HepG2 (cell line): ENCODE measurements around the gene DUSP9. TPM values are rescaled to one million over a fixed set of nuclear protein-coding genes. Genes with fewer than 3 reads are reported as not detected.

Experiments used
- DNMT3B ChIP-seq: conservative IDR thresholded peaks from 2 replicates; pipeline ENCODE4 v1.6.1; 2016; ENCODE audit warnings: missing biosample characterization, control low read depth
- FIP1L1 ChIP-seq: fragments of 200-400 bp; formaldehyde crosslinking; IDR thresholded peaks from 2 replicates; pipeline ENCODE4 v1.6.1; 2018; ENCODE audit warnings: low read depth, mild to moderate bottlenecking, low read length, moderate library complexity, borderline replicate concordance; ENCODE audit not compliant: insufficient read depth
- FOXA3 ChIP-seq: IDR thresholded peaks from 2 replicates; pipeline ENCODE4 v1.6.1; 2016; ENCODE audit warnings: missing genetic modification reagents, missing compliant biosample characterization
- KLF16 ChIP-seq, 2 experiments: sonication (generic) in 1 of 2; formaldehyde crosslinking in 1 of 2; IDR thresholded peaks; 2 replicates each; pipeline versions ENCODE4 v1.6.1 to v1.8.0; 2016 to 2023; ENCODE audit warnings: missing genetic modification reagents in 2 of 2, missing compliant biosample characterization in 1 of 2
- MAF1 ChIP-seq: sonication (generic); formaldehyde crosslinking; IDR thresholded peaks from 2 replicates; pipeline ENCODE4 v1.5.0; 2020; ENCODE audit warnings: missing genetic modification reagents, borderline replicate concordance
- MATR3 ChIP-seq: sonication (generic); formaldehyde crosslinking; IDR thresholded peaks from 2 replicates; pipeline ENCODE4 v1.4.0; 2020; ENCODE audit warnings: missing genetic modification reagents
- MED8 ChIP-seq: sonication (generic); formaldehyde crosslinking; IDR thresholded peaks from 2 replicates; pipeline ENCODE4 v1.8.1; 2023; ENCODE audit warnings: mild to moderate bottlenecking, missing genetic modification reagents; ENCODE audit not compliant: insufficient replicate concordance
- NFIB ChIP-seq: sonication (generic); formaldehyde crosslinking; IDR thresholded peaks from 2 replicates; pipeline ENCODE4 v1.9.0; 2021; ENCODE audit warnings: missing genetic modification reagents, mild to moderate bottlenecking, borderline replicate concordance
- NFYC ChIP-seq: IDR thresholded peaks from 2 replicates; pipeline ENCODE4 v1.6.1; 2016; ENCODE audit warnings: missing genetic modification reagents, missing compliant biosample characterization
- SCMH1 ChIP-seq: sonication (generic); formaldehyde crosslinking; IDR thresholded peaks from 2 replicates; pipeline ENCODE4 v1.9.0; 2021; ENCODE audit warnings: missing genetic modification reagents, mild to moderate bottlenecking, borderline replicate concordance
- SMARCE1 ChIP-seq: fragments of 450-650 bp; IDR thresholded peaks from 2 replicates; pipeline ENCODE4 v1.6.1; 2017; ENCODE audit warnings: borderline replicate concordance
- SOX5 ChIP-seq: IDR thresholded peaks from 2 replicates; pipeline ENCODE4 v1.6.1; 2016; ENCODE audit warnings: borderline replicate concordance
- WIZ ChIP-seq: sonication (generic); formaldehyde crosslinking; IDR thresholded peaks from 2 replicates; pipeline ENCODE4 v1.5.1; 2020; ENCODE audit warnings: mild to moderate bottlenecking, missing genetic modification reagents
- ZNF563 ChIP-seq: sonication (generic); formaldehyde crosslinking; IDR thresholded peaks from 2 replicates; pipeline ENCODE4 v1.8.0; 2022; ENCODE audit warnings: mild to moderate bottlenecking, moderate library complexity, missing genetic modification reagents
- ZNF792 ChIP-seq: IDR thresholded peaks from 2 replicates; pipeline ENCODE4 v1.6.1; 2016
- ZNF891 ChIP-seq: sonication (generic); formaldehyde crosslinking; IDR thresholded peaks from 2 replicates; pipeline ENCODE4 v1.5.0; 2020; ENCODE audit warnings: mild to moderate bottlenecking, missing genetic modification reagents
- polyA plus RNA-seq, 8 experiments: library from polyadenylated mRNA; depleted of rRNA in 3 of 8; stranded (reverse) in 7 of 8; unstranded in 1 of 8; fragments of >200 nt; fragmentation: Illumina TruSeq in 4 of 8; extraction: Trizol in 4 of 8; gene quantifications; 2 replicates each; pipeline versions ENCODE4 v1.2.1 to v1.2.3, GENCODE V29; 2011 to 2016; ENCODE audit warnings: low read depth in 4 of 8, missing spikeins in 1 of 8, mixed read lengths in 1 of 8; ENCODE audit not compliant: insufficient read depth in 1 of 8
- total RNA-seq, 5 experiments: library from RNA; depleted of rRNA; stranded (reverse); fragments of >200 nt; fragmentation: Illumina TruSeq; extraction: Trizol; gene quantifications; 2 replicates each; pipeline ENCODE4 v1.2.3, GENCODE V29; 2016; ENCODE audit warnings: low read depth in 1 of 5
- TF ChIP-seq, protein P1 (sequence below): sonication (generic); formaldehyde crosslinking; IDR thresholded peaks from 2 replicates; pipeline ENCODE4 v1.4.0; 2020; ENCODE audit warnings: missing genetic modification reagents
- TF ChIP-seq, protein P2 (sequence below): sonication (generic); formaldehyde crosslinking; IDR thresholded peaks from 2 replicates; pipeline ENCODE4 v1.4.0; 2020; ENCODE audit warnings: missing genetic modification reagents, low read depth, mild to moderate bottlenecking, borderline replicate concordance
- TF ChIP-seq, protein P3 (sequence below): sonication (generic); formaldehyde crosslinking; IDR thresholded peaks from 2 replicates; pipeline ENCODE4 v1.5.1; 2020; ENCODE audit warnings: mild to moderate bottlenecking, missing genetic modification reagents
- TF ChIP-seq, protein P4 (sequence below): sonication (generic); formaldehyde crosslinking; conservative IDR thresholded peaks from 2 replicates; pipeline ENCODE4 v1.4.0; 2020; ENCODE audit warnings: missing genetic modification reagents
- TF ChIP-seq, protein P5 (sequence below): sonication (generic); formaldehyde crosslinking; IDR thresholded peaks from 2 replicates; pipeline ENCODE4 v1.4.0; 2020; ENCODE audit warnings: low read depth, mild to moderate bottlenecking, missing genetic modification reagents

Gene DUSP9
- total and polyA plus RNA-seq, 2 of the 13 experiments (the other 11 are each of a cell fraction or from before 2014, with no cell fraction given) = 235 to 435 TPM

DNA sequence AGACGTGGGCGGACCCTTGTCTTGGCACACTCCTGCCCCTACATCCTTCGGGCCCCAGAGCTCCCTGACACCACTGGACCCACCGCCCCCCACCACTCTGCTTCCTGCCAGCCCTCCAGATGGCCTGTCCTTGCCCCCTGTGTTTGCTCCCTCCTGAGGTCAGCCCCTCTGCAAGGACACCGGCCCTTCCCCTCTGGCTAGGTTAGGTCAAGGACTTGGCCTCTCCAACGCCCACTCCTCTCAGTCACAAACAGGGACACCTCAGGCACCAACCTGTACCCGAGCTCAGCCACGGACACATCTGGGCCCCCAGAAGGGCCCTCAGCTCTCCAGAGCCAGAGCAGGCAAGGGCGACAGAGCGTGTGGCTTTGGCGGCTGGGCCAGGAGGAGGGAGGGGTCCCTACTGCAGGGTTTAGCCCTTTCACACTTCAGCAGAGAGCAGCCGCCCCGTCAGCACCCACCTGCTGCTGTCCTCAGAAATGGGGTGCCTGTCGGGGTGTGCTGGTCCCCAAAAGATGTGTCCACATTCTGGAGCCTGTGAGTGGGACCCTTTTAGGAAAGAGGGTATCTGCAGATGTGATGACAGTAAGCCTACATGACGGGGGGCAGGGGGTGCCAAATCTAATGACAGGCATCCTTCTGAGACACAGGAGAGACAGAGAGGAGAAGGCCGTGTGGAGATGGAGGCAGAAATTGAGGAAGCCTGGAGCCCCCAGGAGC lies 23.5 kb upstream of the DUSP9 start (continued):
- TF ChIP-seq, protein P1, sequence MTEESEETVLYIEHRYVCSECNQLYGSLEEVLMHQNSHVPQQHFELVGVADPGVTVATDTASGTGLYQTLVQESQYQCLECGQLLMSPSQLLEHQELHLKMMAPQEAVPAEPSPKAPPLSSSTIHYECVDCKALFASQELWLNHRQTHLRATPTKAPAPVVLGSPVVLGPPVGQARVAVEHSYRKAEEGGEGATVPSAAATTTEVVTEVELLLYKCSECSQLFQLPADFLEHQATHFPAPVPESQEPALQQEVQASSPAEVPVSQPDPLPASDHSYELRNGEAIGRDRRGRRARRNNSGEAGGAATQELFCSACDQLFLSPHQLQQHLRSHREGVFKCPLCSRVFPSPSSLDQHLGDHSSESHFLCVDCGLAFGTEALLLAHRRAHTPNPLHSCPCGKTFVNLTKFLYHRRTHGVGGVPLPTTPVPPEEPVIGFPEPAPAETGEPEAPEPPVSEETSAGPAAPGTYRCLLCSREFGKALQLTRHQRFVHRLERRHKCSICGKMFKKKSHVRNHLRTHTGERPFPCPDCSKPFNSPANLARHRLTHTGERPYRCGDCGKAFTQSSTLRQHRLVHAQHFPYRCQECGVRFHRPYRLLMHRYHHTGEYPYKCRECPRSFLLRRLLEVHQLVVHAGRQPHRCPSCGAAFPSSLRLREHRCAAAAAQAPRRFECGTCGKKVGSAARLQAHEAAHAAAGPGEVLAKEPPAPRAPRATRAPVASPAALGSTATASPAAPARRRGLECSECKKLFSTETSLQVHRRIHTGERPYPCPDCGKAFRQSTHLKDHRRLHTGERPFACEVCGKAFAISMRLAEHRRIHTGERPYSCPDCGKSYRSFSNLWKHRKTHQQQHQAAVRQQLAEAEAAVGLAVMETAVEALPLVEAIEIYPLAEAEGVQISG (CRISPR knock-in tag) = peak; percentile 55
- TF ChIP-seq MED8 (CRISPR knock-in tag) = peak; percentile 98
- no peak for TF ChIP-seq NFYC (CRISPR knock-in tag)
- TF ChIP-seq SCMH1 = no peak
- TF ChIP-seq ZNF891 (CRISPR knock-in tag) = no peak; the same call in 1 of the 2 replicates
- no peak for TF ChIP-seq WIZ (CRISPR knock-in tag)
- TF ChIP-seq ZNF563 = peak; percentile 61; the same call in 1 of the 2 replicates
- 0 out of 2 replicates have a peak, but pooled peaks have one; percentile 10 for TF ChIP-seq SOX5 (CRISPR knock-in tag)
- TF ChIP-seq NFIB = no peak
- TF ChIP-seq, protein P2, sequence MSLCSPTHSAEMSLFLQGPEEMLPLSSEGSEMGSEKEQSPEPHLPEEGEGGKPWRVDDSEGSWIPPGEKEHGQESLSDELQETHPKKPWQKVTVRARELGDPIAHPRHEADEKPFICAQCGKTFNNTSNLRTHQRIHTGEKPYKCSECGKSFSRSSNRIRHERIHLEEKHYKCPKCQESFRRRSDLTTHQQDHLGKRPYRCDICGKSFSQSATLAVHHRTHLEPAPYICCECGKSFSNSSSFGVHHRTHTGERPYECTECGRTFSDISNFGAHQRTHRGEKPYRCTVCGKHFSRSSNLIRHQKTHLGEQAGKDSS (CRISPR knock-in tag) = 0 out of 2 replicates have a peak, but pooled peaks have one; percentile 22
- TF ChIP-seq, protein P3, sequence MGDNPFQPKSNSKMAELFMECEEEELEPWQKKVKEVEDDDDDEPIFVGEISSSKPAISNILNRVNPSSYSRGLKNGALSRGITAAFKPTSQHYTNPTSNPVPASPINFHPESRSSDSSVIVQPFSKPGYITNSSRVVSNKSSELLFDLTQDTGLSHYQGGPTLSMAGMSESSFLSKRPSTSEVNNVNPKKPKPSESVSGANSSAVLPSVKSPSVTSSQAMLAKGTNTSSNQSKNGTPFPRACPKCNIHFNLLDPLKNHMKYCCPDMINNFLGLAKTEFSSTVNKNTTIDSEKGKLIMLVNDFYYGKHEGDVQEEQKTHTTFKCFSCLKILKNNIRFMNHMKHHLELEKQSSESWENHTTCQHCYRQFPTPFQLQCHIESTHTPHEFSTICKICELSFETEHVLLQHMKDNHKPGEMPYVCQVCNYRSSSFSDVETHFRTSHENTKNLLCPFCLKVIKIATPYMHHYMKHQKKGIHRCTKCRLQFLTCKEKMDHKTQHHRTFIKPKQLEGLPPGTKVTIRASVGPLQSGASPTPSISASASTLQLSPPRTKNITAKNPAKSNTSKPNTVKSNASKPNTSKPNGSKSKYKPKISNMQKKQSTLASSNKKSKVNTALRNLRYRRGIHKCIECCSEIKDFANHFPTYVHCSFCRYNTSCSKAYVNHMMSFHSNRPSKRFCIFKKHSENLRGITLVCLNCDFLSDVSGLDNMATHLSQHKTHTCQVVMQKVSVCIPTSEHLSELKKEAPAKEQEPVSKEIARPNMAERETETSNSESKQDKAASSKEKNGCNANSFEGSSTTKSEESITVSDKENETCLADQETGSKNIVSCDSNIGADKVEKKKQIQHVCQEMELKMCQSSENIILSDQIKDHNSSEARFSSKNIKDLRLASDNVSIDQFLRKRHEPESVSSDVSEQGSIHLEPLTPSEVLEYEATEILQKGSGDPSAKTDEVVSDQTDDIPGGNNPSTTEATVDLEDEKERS (CRISPR knock-in tag) = no peak
- TF ChIP-seq MATR3 (CRISPR knock-in tag) = no peak
- TF ChIP-seq ZNF792 (CRISPR knock-in tag) = no peak
- TF ChIP-seq FIP1L1 = no peak
- TF ChIP-seq MAF1 (CRISPR knock-in tag) = no peak
- 0 out of 4 replicates have a peak, but pooled peaks of 1 of the 2 experiments have one; percentile 56 for TF ChIP-seq KLF16 (CRISPR knock-in tag; IDR thresholded peaks at IDR 0.05)
- TF ChIP-seq FOXA3 (CRISPR knock-in tag) = peak; percentile 58
- no peak for TF ChIP-seq SMARCE1
- no peak for TF ChIP-seq DNMT3B (CRISPR knock-in tag)
- TF ChIP-seq, protein P4, sequence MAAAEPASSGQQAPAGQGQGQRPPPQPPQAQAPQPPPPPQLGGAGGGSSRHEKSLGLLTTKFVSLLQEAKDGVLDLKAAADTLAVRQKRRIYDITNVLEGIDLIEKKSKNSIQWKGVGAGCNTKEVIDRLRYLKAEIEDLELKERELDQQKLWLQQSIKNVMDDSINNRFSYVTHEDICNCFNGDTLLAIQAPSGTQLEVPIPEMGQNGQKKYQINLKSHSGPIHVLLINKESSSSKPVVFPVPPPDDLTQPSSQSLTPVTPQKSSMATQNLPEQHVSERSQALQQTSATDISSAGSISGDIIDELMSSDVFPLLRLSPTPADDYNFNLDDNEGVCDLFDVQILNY = no peak
- TF ChIP-seq, protein P5, sequence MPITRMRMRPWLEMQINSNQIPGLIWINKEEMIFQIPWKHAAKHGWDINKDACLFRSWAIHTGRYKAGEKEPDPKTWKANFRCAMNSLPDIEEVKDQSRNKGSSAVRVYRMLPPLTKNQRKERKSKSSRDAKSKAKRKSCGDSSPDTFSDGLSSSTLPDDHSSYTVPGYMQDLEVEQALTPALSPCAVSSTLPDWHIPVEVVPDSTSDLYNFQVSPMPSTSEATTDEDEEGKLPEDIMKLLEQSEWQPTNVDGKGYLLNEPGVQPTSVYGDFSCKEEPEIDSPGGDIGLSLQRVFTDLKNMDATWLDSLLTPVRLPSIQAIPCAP (CRISPR knock-in tag) = no peak
